ENCODE measurements around the gene RFX4.

RFX4 gene

GRCh38 chr12:106582641-106583230 lies at the start of gene RFX4:
Gene RFX4 (plus strand): TSS chr12:106583004. CDS start chr12:106583321, 317 bp downstream.
- DNase-seq = peak; percentile 14

GRCh38 chr12:106541201-106541600 lies 41.6 kb upstream of the RFX4 start:
- no peak for DNase-seq

GRCh38 chr12:106551410-106551809 lies 31.4 kb upstream of the RFX4 start:
- DNase-seq = no peak

GRCh38 chr12:106552228-106552627 lies 30.6 kb upstream of the RFX4 start:
- DNase-seq = no peak

GRCh38 chr12:106564678-106565329 lies 18.0 kb upstream of the RFX4 start:
- no peak for DNase-seq

GRCh38 chr12:106566771-106567170 lies 16.0 kb upstream of the RFX4 start:
- DNase-seq = no peak

DNA sequence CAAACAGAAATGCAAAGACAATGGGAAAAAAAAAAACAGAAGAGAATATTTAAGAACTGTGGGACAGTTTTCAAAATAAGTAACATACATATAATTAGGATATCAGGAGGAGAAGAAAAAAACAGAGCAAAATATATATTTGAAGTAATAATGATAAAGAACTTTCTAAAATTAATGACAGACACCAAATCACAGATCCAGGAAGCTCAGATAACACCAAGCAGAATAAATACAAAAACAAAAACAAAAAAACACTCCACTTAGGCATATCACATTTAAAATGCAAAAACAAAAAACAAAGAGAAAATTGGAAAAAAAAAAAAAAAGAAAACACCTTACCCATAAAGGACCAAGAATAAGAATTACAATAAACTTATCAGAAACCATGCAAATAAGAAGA lies 9.6 kb upstream of the RFX4 start:
- no peak for DNase-seq

DNA sequence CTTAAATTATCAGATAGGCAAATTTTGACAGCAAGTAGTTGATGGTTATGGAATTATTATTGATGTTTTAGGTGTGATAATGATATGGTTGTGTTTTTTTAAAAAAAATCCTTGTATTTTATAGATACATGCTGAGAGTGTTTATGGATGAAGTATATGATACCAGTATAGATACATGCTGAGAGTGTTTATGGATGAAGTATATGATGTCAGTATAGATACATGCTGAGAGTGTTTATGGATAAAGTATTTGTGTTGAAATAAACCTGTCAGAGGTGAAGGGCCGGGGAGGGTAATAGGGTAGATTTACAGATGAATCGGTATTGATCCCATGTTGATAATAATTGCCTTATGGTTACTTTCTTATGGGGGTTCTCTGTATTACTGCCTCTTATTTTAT lies 6.0 kb upstream of the RFX4 start:
- no peak for DNase-seq

DNA sequence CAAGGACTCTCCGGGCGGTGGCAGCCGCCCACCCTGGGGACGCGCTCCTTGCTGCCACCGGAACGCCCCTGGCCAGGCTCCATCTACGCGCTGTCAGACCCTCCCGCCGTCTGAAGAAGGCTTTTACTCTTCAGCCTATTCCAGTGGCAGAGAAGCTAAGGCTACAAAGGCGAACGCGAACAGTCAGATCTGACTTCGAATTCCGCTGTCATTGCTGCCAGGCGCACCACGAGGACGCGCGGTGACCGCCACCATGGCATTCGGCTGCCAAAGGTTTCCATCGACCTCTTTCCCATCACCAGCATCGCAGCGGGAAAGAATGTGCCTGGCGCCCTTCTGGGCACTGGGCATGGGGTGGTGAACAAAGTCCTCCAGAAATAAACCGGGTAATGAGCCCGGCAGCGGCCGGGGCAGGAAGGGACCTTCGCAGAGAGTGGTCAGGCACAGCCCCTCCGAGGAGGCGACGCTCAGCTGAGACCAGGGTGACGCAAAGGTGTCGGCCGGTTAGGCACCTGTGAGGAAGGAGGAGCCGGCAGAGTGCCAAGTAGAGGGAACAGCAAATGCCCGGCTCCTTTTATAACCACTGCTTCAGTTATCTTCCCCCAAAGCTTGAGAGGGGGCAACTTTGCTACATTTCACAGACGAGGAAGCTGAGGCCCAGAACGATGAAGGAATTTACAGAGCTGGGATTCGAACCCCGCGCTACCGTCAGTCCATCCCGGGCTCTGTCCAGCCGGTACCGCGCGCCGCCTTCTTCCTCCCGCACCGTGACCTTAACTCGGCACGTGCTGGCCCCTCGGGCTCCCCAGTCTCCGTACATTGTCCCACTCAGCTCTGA lies 1.9 kb upstream of the RFX4 start:
- no peak for DNase-seq

DNA sequence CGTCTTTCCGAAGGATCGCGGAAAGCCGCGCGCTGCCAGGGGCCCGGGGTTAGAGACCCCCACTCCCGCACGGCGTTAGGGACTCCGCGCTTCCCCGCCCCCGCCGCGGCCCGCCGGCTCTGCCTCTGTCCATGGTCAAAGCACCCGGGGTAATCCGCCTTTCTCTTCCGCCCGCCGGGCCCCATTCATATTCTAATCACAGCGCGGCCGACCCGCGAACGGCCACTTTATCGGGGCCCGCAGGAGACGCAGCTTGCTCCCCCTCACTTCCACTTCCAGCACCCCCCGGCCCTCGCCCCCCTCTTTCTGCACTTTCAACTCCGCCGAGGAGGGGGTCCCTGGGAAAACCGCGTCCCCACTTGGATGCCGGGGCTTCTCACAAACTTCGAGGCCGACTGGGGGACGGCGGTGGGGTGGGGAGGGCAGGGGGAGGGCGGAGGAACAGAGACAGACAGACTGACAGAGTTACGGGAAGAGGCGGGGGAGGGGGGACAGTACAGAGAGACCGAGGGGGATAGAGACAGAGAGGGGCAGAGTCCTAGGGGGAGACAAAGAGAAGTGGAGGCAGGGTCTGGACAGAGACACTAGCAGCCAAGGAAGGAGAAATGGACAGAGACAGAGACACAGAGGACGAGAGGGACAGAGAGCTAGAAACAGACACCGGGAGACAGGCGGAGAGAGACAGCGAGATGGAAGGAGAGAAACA lies 1.1 kb upstream of the RFX4 start:
- no peak for DNase-seq

DNA sequence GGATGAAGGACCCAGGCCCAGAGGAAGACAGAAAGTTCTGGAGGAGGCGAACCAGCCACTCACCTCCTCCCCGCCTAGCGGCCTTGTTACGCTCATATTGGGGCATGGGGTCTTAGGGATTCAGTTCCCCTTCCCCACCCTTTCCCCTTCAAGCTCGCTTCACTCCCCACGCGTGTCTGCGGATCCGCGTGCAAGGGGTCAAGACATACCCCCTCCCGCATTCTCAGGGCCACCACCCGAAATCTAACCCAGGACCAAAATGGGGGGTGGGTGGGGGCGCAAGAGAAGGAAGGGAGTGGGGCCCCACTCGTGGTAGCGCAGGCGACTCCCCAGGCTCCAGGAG lies 584 bp upstream of the RFX4 start:
- DNase-seq = no peak

DNA sequence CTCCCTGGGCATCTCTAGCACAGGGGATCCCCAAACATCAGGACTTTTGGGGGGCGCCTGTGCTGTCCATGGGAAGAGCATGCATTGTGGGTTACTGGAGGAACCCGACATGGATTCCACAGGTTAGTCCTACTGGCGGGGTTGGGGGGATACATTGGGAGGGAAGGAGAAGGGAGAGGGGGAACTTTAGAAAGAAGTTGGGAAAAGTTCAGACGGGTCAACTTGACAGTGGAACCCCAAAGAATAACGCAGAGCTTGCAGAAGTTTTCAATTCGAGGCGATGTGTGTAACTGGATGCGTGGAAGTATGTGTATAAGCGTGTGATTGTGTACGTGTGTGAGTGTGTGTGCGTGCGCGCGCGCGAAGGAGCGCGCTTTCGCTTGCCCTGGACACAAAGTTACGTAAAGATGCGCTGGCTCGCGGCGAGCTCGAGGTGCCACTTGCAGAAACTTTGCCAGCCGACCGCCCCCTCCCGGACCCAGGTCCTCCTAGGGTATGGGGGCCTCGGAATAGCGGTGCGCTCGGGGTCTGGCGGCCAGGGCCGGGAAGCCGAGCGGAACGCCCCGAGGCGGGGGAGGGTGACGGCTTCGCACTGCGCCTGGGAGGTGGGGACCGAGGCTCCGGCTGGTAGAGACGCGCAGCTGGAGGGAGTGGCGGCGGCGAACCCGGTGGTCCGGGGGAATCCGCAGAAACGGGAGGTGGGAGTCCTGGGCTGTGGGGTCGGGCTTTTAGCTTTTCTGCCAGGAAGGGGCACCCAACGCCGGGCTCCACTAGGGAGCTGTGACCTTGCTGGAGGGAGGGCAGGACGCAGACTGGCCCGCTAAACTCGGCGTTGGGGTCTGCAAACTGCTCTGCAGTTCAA lies 669 bp downstream of the RFX4 start:
- no peak for DNase-seq

- no peak for DNase-seq
Observed at GRCh38 chr12:106584104-106585064, 1.6 kb downstream of the RFX4 start.

- DNase-seq = no peak
Observed at GRCh38 chr12:106585105-106585520, 2.3 kb downstream of the RFX4 start.

DNA sequence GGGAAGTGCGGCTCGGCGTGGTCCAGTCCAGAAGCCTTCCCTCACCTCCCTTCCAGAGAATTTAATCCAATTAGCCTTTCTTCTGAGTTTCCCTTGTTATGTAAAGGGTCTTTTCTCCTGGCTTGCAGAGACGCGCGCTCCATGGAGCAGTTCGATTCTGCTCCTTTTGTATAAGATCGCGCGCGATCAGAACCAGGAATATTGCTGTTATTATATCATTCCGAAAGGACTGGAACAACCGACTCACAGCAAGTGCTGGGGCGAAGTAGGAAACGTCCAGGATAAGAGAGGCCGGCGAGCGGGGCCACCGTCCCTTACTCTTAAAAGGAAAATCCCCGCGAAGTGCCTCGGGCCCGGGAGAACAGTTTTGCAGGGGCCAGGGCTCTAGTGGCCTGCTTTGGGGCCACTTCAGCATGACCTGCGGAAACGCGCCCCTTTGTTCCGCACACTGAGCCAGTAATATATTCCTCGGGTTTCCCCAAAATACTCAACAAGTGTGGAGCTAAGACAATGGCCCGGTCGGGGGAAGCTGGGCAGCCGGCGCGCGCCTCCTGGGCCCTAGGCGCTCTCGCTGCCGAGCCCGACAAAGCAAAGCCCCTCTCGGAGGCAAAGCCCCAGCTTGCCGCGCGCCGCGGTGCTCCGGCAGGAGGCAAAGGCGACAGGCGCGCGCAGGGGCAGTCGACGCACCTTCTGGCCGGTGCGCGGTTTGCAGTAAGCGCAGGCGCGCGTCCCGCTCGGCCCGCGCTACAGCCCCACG lies 2.9 kb downstream of the RFX4 start:
- no peak for DNase-seq

- DNase-seq = no peak
Observed at GRCh38 chr12:106586278-106586802, 3.5 kb downstream of the RFX4 start.

- no peak for DNase-seq
Observed at GRCh38 chr12:106586803-106587684, 4.2 kb downstream of the RFX4 start.

GRCh38 chr12:106588771-106589170 lies 6.0 kb downstream of the RFX4 start:
- no peak for DNase-seq

DNA sequence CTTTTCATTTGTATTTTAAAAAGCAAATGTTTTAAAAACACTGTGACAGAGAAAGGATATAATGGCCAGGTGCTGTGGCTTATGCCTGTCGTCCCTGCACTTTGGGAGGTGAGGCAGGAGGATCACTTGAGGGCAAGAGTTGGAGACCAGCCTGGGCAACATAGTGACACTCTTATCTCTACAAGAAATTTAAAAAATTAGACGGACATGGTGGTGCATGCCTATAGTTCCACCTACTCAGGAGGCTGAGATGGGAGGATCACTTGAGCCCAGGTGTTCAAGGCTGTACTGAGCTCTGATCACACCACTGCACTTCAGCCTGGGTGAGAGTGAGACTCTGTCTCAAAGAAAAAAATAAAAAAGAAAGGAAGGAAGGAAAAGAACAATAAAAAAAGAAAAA lies 7.8 kb downstream of the RFX4 start:
- no peak for DNase-seq
